Progenitor cell of endocrine pancreas (in vitro differentiated cells): ENCODE results near the gene FIZ1. TPM values are rescaled to one million over a fixed set of nuclear protein-coding genes. Genes with fewer than 3 reads are reported as not detected.
A peak's percentile ranks its signal among the peaks of the same experiment; 100 is the strongest.

Source experiments
- DNase-seq: peaks from one replicate; pipeline ENCODE4 v3.0.0; 2021; ENCODE audit warnings: low spot score; ENCODE audit not compliant: unreplicated experiment
- H3K27ac Mint-ChIP-seq: 2 replicates; pipeline ENCODE4 v1.8.0; 2021; ENCODE audit warnings: mild to moderate bottlenecking, moderate library complexity, mixed read lengths
- H3K27me3 Mint-ChIP-seq: 2 replicates; pipeline ENCODE4 v1.8.0; 2021; ENCODE audit warnings: mixed read lengths
- H3K36me3 Mint-ChIP-seq: 2 replicates; pipeline ENCODE4 v1.8.0; 2022; ENCODE audit warnings: mixed read lengths; ENCODE audit not compliant: insufficient read depth
- H3K4me1 Mint-ChIP-seq: 2 replicates; pipeline ENCODE4 v1.8.0; 2021; ENCODE audit warnings: low read depth, mixed read lengths
- H3K4me3 Mint-ChIP-seq: 2 replicates; pipeline ENCODE4 v1.8.0; 2021; ENCODE audit warnings: low read depth, mild to moderate bottlenecking, moderate library complexity, mixed read lengths
- H3K9me3 Mint-ChIP-seq: 2 replicates; pipeline ENCODE4 v1.8.0; 2021; ENCODE audit warnings: low read depth, mixed read lengths
- CTCF ChIP-seq: fragments of 200-600 bp; sonication (generic); IDR thresholded peaks from one replicate; pipeline ENCODE4 v1.5.0; 2021; ENCODE audit warnings: antibody characterized with exemption, mild to moderate bottlenecking; ENCODE audit not compliant: unreplicated experiment
- total RNA-seq: library from RNA; stranded (reverse); gene quantifications from 2 replicates; pipeline ENCODE4 v1.2.1, GENCODE V29; 2021

Gene FIZ1
- total RNA-seq, 1 donor from 2014 or later: 39.0 TPM

GRCh38 chr19:55623561-55623960 lies 24.2 kb upstream of the FIZ1 start:
- DNase-seq: no peak
- no peak for TF ChIP-seq CTCF
- H3K4me3 Mint-ChIP-seq: peak overlapping the region; percentile 86
- peaks cover 2% of the 10 kb centered on the region for H3K36me3 Mint-ChIP-seq
- no peak overlapping the region for H3K27ac Mint-ChIP-seq
- H3K9me3 Mint-ChIP-seq: no peaks in the 10 kb centered on the region
- H3K27me3 Mint-ChIP-seq: no peaks in the 10 kb centered on the region
- H3K4me1 Mint-ChIP-seq: peaks cover 9% of the 10 kb centered on the region

GRCh38 chr19:55623130-55623529 lies 23.8 kb upstream of the FIZ1 start:
- peaks cover 9% of the 10 kb centered on the region for H3K4me1 Mint-ChIP-seq
- H3K9me3 Mint-ChIP-seq: no peaks in the 10 kb centered on the region
- TF ChIP-seq CTCF: no peak
- no peak for DNase-seq
- no peak overlapping the region for H3K27ac Mint-ChIP-seq
- peaks cover 2% of the 10 kb centered on the region for H3K36me3 Mint-ChIP-seq
- no peaks in the 10 kb centered on the region for H3K27me3 Mint-ChIP-seq
- peak overlapping the region; percentile 38 for H3K4me3 Mint-ChIP-seq

GRCh38 chr19:55622242-55622969 lies 23.1 kb upstream of the FIZ1 start:
- TF ChIP-seq CTCF: no peak
- Mint-ChIP-seq H3K27ac (no peak overlapping the region), H3K9me3 (no peaks in the 10 kb centered on the region), H3K36me3 (peaks cover 6% of the 10 kb centered on the region), H3K27me3 (no peaks in the 10 kb centered on the region), H3K4me3 (no peak overlapping the region), H3K4me1 (peaks cover 9% of the 10 kb centered on the region)
- no peak for DNase-seq

GRCh38 chr19:55621673-55622231 lies 22.4 kb upstream of the FIZ1 start:
- no peak for DNase-seq
- Mint-ChIP-seq H3K27ac (no peak overlapping the region), H3K27me3 (no peaks in the 10 kb centered on the region), H3K36me3 (peaks cover 9% of the 10 kb centered on the region), H3K4me1 (peaks cover 9% of the 10 kb centered on the region), H3K4me3 (no peak overlapping the region), H3K9me3 (no peaks in the 10 kb centered on the region)
- TF ChIP-seq CTCF: no peak

- H3K4me3 Mint-ChIP-seq: no peak overlapping the region
- peaks cover 10% of the 10 kb centered on the region for H3K36me3 Mint-ChIP-seq
- DNase-seq: no peak
- H3K27me3 Mint-ChIP-seq: no peaks in the 10 kb centered on the region
- no peak overlapping the region for H3K27ac Mint-ChIP-seq
- TF ChIP-seq CTCF: no peak
- H3K4me1 Mint-ChIP-seq: peaks cover 9% of the 10 kb centered on the region
- no peaks in the 10 kb centered on the region for H3K9me3 Mint-ChIP-seq
Measured at GRCh38 chr19:55621205-55621672, 21.9 kb upstream of the FIZ1 start.
